GM10266 (cell line): Measurements from ENCODE around the gene HRH1.

Source experiments
- DNase-seq: peaks from one replicate; pipeline ENCODE4 v3.0.0; 2012; ENCODE audit errors: extremely low spot score
- CTCF ChIP-seq: IDR thresholded peaks from 2 replicates; pipeline ENCODE4 v1.5.1; 2012; ENCODE audit warnings: mild to moderate bottlenecking, low read depth; ENCODE audit not compliant: control insufficient read depth, insufficient read depth; ENCODE audit errors: missing control alignments

HRH1 gene

GRCh38 chr3:11195201-11195600 is 40.9 kb downstream of the HRH1 start:
- DNase-seq, result no peak
- no peak for TF ChIP-seq CTCF

GRCh38 chr3:11195721-11196332 is 41.5 kb downstream of the HRH1 start:
- no peak for TF ChIP-seq CTCF
- no peak for DNase-seq

GRCh38 chr3:11197484-11197883 is 43.2 kb downstream of the HRH1 start:
- no peak for TF ChIP-seq CTCF
- no peak for DNase-seq

GRCh38 chr3:11198070-11198469 is 43.8 kb downstream of the HRH1 start:
- DNase-seq, result no peak
- no peak for TF ChIP-seq CTCF

- DNase-seq, result no peak
- TF ChIP-seq CTCF, result no peak
These were observed 44.2 kb downstream of the HRH1 start for GRCh38 chr3:11198495-11198894.

- DNase-seq, result no peak
- TF ChIP-seq CTCF, result no peak
These were observed 45.9 kb downstream of the HRH1 start for GRCh38 chr3:11199902-11200845.
